ENCODE measurements around the gene RTN1. TPM values are rescaled to one million over a fixed set of nuclear protein-coding genes. Genes with fewer than 3 reads are reported as not detected.

RTN1 gene
- total RNA-seq, 1 experiment from 2014 or later = 1.1 TPM

- POLR2A ChIA-PET = no interaction called here
- peaks cover 2% of the 10 kb centered on the region; the same call in 1 of the 2 replicates for H3K27me3 Mint-ChIP-seq (ENCODE audit: low read depth)
- H3K4me1 Mint-ChIP-seq = peaks cover 11% of the 10 kb centered on the region
- DNase-seq (ENCODE audit: low spot score) = no peak
- no peak overlapping the region for H3K4me3 Mint-ChIP-seq
- H3K27ac Mint-ChIP-seq = no peak overlapping the region
- TF ChIP-seq USF1 (CRISPR knock-in tag; IDR thresholded peaks at IDR 0.05) (no peak), HMGA2 (CRISPR knock-in tag; IDR thresholded peaks at IDR 0.05) (no peak), ATF1 (CRISPR knock-in tag; IDR thresholded peaks at IDR 0.05) (no peak), OVOL2 (CRISPR knock-in tag; IDR thresholded peaks at IDR 0.05; ENCODE audit: borderline replicate concordance) (no peak), ZNF423 (CRISPR knock-in tag; IDR thresholded peaks at IDR 0.05) (no peak), ZNF317 (CRISPR knock-in tag; IDR thresholded peaks at IDR 0.05; ENCODE audit: borderline replicate concordance, low read depth) (no peak), ETV6 (CRISPR knock-in tag; IDR thresholded peaks at IDR 0.05) (no peak), PRDM15 (CRISPR knock-in tag; IDR thresholded peaks at IDR 0.05) (no peak), NFYB (CRISPR knock-in tag; conservative IDR thresholded peaks at IDR 0.05; ENCODE audit: low read depth) (no peak), FOXJ3 (CRISPR knock-in tag; IDR thresholded peaks at IDR 0.05; ENCODE audit: borderline replicate concordance) (no peak), E2F1 (CRISPR knock-in tag; IDR thresholded peaks at IDR 0.05) (no peak), HMGXB4 (CRISPR knock-in tag; IDR thresholded peaks at IDR 0.05) (no peak), NR3C1 (CRISPR knock-in tag; conservative IDR thresholded peaks at IDR 0.05; ENCODE audit: low read depth) (no peak), PREB (CRISPR knock-in tag; IDR thresholded peaks at IDR 0.05; ENCODE audit: borderline replicate concordance) (no peak), ZSCAN18 (CRISPR knock-in tag; IDR thresholded peaks at IDR 0.05) (no peak), ZBTB21 (CRISPR knock-in tag; IDR thresholded peaks at IDR 0.05; ENCODE audit: borderline replicate concordance) (no peak), AFF4 (CRISPR knock-in tag; IDR thresholded peaks at IDR 0.05; ENCODE audit: borderline replicate concordance) (no peak), ZNF512 (CRISPR knock-in tag; IDR thresholded peaks at IDR 0.05; ENCODE audit: borderline replicate concordance) (no peak), ERG (CRISPR knock-in tag; IDR thresholded peaks at IDR 0.05) (no peak)
- peaks cover 22% of the 10 kb centered on the region for H3K9me3 Mint-ChIP-seq
- CTCF ChIA-PET = interaction anchor here (0.6 kb wide), 1 partner anchor 29 kb away, joined by 3 read pairs; the partner anchor contains the start of gene CCDC175
- peaks cover 16% of the 10 kb centered on the region for H3K36me3 Mint-ChIP-seq
- no peak for ATAC-seq
Observed at GRCh38 chr14:59547310-59547709, 323.3 kb downstream of the RTN1 start.

Data from WTC11 (cell line).